IMR-90 (cell line): ENCODE measurements around the gene PHACTR3.

ENCODE experiments used
- BHLHE40 ChIP-seq: fragments of 150-350 bp; IDR thresholded peaks from 2 replicates; pipeline ENCODE4 v1.6.1; 2016; ENCODE audit warnings: mild to moderate bottlenecking, low read depth, low read length
- CEBPB ChIP-seq: IDR thresholded peaks from 2 replicates; pipeline ENCODE4 v1.6.1; 2012; ENCODE audit warnings: low read depth, low read length, improper control_type of control experiment
- CHD1 ChIP-seq: IDR thresholded peaks from 2 replicates; pipeline ENCODE4 v1.6.1; 2012; ENCODE audit warnings: low read depth, low read length, improper control_type of control experiment
- MAZ ChIP-seq: IDR thresholded peaks from 2 replicates; pipeline ENCODE4 v1.6.1; 2012; ENCODE audit warnings: low read depth, mild to moderate bottlenecking, low read length, improper control_type of control experiment, moderate library complexity, borderline replicate concordance
- NFE2L2 ChIP-seq: fragments of 150-350 bp; IDR thresholded peaks from 2 replicates; pipeline ENCODE4 v1.6.1; 2016; ENCODE audit warnings: low read depth, mild to moderate bottlenecking, low read length
- POLR2A ChIP-seq: IDR thresholded peaks from 2 replicates; pipeline ENCODE4 v1.6.1; 2012; ENCODE audit warnings: mild to moderate bottlenecking, low read depth, low read length
- RAD21 ChIP-seq: IDR thresholded peaks from 2 replicates; pipeline ENCODE4 v1.6.1; 2012; ENCODE audit warnings: low read length, improper control_type of control experiment
- RCOR1 ChIP-seq: IDR thresholded peaks from 2 replicates; pipeline ENCODE4 v1.6.1; 2012; ENCODE audit warnings: mild to moderate bottlenecking, low read length, improper control_type of control experiment; ENCODE audit not compliant: insufficient replicate concordance
- TF ChIP-seq, protein P1 (sequence below): conservative IDR thresholded peaks from 2 replicates; pipeline ENCODE4 v1.5.1; 2012; ENCODE audit warnings: mild to moderate bottlenecking, low read depth, low read length, improper control_type of control experiment
- TF ChIP-seq, protein P2 (sequence below): fragments of 150-350 bp; IDR thresholded peaks from 2 replicates; pipeline ENCODE4 v1.6.1; 2016; ENCODE audit warnings: low read depth, mild to moderate bottlenecking, low read length, moderate library complexity, borderline replicate concordance
- TF ChIP-seq, protein P3 (sequence below): fragments of 150-350 bp; IDR thresholded peaks from 2 replicates; pipeline ENCODE4 v1.6.1; 2017; ENCODE audit warnings: mild to moderate bottlenecking, antibody characterized with exemption, low read length, low read depth

DNA sequence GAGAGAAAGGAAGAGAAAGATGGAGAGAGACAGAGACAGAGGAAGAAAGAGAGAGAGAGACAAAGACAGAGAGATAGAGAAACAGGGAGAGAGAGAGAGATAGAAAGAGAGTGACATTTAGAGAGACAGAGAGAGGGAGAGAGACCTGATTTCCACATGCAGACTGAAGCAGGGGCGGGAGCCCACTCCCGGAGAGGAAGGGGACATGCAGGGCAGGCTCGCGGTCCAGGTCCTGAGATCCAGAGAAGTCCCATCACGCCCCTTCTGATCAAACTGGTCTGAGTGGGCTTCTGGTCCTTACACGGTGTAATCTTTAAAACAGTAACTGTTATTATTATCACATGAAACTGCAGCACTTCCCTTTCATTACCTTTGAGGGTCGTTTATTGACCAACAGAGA, 62.2 kb downstream of the PHACTR3 start:
- TF ChIP-seq BHLHE40 = no peak
- TF ChIP-seq, protein P1, sequence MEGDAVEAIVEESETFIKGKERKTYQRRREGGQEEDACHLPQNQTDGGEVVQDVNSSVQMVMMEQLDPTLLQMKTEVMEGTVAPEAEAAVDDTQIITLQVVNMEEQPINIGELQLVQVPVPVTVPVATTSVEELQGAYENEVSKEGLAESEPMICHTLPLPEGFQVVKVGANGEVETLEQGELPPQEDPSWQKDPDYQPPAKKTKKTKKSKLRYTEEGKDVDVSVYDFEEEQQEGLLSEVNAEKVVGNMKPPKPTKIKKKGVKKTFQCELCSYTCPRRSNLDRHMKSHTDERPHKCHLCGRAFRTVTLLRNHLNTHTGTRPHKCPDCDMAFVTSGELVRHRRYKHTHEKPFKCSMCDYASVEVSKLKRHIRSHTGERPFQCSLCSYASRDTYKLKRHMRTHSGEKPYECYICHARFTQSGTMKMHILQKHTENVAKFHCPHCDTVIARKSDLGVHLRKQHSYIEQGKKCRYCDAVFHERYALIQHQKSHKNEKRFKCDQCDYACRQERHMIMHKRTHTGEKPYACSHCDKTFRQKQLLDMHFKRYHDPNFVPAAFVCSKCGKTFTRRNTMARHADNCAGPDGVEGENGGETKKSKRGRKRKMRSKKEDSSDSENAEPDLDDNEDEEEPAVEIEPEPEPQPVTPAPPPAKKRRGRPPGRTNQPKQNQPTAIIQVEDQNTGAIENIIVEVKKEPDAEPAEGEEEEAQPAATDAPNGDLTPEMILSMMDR = no peak
- no peak for TF ChIP-seq POLR2A
- TF ChIP-seq RAD21 = no peak
- TF ChIP-seq, protein P2, sequence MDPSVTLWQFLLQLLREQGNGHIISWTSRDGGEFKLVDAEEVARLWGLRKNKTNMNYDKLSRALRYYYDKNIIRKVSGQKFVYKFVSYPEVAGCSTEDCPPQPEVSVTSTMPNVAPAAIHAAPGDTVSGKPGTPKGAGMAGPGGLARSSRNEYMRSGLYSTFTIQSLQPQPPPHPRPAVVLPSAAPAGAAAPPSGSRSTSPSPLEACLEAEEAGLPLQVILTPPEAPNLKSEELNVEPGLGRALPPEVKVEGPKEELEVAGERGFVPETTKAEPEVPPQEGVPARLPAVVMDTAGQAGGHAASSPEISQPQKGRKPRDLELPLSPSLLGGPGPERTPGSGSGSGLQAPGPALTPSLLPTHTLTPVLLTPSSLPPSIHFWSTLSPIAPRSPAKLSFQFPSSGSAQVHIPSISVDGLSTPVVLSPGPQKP = no peak
- no peak for TF ChIP-seq NFE2L2
- TF ChIP-seq MAZ = no peak
- TF ChIP-seq CEBPB = no peak
- TF ChIP-seq RCOR1 = no peak
- TF ChIP-seq CHD1 = no peak
- TF ChIP-seq, protein P3, sequence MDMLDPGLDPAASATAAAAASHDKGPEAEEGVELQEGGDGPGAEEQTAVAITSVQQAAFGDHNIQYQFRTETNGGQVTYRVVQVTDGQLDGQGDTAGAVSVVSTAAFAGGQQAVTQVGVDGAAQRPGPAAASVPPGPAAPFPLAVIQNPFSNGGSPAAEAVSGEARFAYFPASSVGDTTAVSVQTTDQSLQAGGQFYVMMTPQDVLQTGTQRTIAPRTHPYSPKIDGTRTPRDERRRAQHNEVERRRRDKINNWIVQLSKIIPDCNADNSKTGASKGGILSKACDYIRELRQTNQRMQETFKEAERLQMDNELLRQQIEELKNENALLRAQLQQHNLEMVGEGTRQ = no peak
